Esophagus muscularis mucosa (tissue), 4 donors: ENCODE data around the gene H6PD. TPM values are rescaled to one million over a fixed set of nuclear protein-coding genes. Genes with fewer than 3 reads are reported as not detected.

Experiments
- DNase-seq: peaks from one replicate; pipeline ENCODE4 v3.0.0-alpha.2; 2017; ENCODE audit errors: extremely low spot score
- H3K27ac ChIP-seq, 4 donors: fragments of 200-600 bp; sonication (generic); replicated peaks in 1 of 4; 1 replicate in 3 of 4; 2 replicates in 1 of 4; pipeline ENCODE4 v1.5.1; 2016 to 2019; ENCODE audit warnings: mild to moderate bottlenecking in 1 of 4
- H3K27me3 ChIP-seq, 4 donors: fragments of 200-600 bp; sonication (generic); one replicate each; pipeline versions ENCODE4 v1.5.1 to v1.6.0; 2016 to 2019
- H3K36me3 ChIP-seq, 4 donors: fragments of 200-600 bp; sonication (generic); one replicate each; pipeline ENCODE4 v1.5.1; 2016 to 2019
- H3K4me1 ChIP-seq, 4 donors: fragments of 200-600 bp; sonication (generic); one replicate each; pipeline ENCODE4 v1.5.1; 2016 to 2019
- H3K4me3 ChIP-seq, 4 donors: fragments of 200-600 bp; sonication (generic); 1 replicate in 2 of 4; 2 replicates in 2 of 4; pipeline ENCODE4 v1.5.1; 2016 to 2019; ENCODE audit warnings: mild to moderate bottlenecking in 4 of 4, moderate library complexity in 1 of 4
- H3K9me3 ChIP-seq, 4 donors: fragments of 200-600 bp; sonication (generic); 1 replicate in 3 of 4; 2 replicates in 1 of 4; pipeline ENCODE4 v1.5.1; 2016 to 2019
- EP300 ChIP-seq: sonication (generic); formaldehyde crosslinking; IDR thresholded peaks from one replicate; pipeline ENCODE4 v1.6.1; 2017; ENCODE audit warnings: antibody characterized with exemption
- POLR2A ChIP-seq: fragments of 450-650 bp; IDR thresholded peaks from one replicate; pipeline ENCODE4 v1.6.1; 2017; ENCODE audit warnings: antibody characterized with exemption, moderate library complexity, mild to moderate bottlenecking, low read depth
- POLR2AphosphoS5 ChIP-seq, 2 donors: sonication (generic); formaldehyde crosslinking; IDR thresholded peaks; one replicate each; pipeline ENCODE4 v1.6.1; 2017; ENCODE audit warnings: antibody characterized with exemption in 2 of 2
- WGBS: methylation state at CpG from one replicate; pipeline ENCODE4 v1.1.5; 2018; 5-methylcytosine and 5-hydroxymethylcytosine counted together
- intact Hi-C: fragments of 100-400 bp; cut with DNase I; formaldehyde crosslinking; loops from one replicate; pipeline ENCODE4 v1.15.1; 2023
- total RNA-seq, 4 donors: library from RNA; depleted of rRNA; stranded (reverse); fragments of >200 nt; gene quantifications; one replicate each; pipeline versions ENCODE4 v1.1.0 to v1.2.1, GENCODE V29; 2016
- TF ChIP-seq, protein P1 (sequence below), 3 experiments: fragments of 200-600 bp in 2 of 3; fragments of 450-650 bp in 1 of 3; sonication (generic) in 2 of 3; IDR thresholded peaks; one replicate each; pipeline ENCODE4 v1.5.1; 2017 to 2019; ENCODE audit warnings: antibody characterized with exemption in 3 of 3, mild to moderate bottlenecking in 2 of 3, moderate library complexity in 1 of 3

The H6PD gene
- total RNA-seq, 4 donors from 2014 or later: 31.1 to 54.4 (median 38.4) TPM

DNA sequence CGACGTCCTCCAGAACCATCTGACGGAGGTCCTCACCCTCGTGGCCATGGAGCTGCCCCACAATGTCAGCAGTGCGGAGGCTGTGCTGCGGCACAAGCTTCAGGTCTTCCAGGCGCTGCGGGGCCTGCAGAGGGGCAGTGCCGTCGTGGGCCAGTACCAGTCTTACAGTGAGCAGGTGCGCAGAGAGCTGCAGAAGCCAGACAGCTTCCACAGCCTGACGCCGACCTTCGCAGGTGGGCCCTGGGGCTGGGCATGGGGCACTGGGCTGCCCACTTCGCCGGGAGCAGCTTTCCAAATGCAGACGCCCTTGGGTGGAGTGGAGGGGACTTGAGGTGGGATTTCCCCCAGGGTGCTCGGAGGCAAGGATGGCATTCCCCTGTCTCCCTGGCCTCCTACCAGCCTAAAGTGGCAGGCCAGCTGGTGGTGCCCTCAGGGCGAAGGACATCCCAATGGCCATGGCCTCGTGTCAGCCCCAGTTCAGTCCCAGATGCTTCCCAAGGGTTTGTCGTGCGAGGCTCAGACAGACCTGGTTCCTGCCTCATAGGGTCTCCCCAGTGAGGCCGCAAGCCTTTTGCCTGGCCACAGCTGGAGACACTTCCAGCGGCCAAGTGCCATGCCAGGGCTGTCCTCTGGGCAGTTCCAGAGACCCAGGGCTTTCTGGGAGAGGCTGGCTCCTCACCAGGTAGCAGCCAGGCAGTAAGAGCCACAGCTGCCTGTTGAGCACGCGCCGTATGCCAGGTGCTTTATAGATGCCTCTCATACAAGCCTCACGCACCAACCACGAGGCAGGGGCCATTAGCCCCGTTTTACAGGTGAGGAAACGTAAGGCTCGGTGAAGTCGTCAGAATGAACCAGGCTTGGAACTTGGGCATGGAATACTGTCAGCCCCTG is 27.8 kb downstream of the H6PD start:
- H3K36me3 ChIP-seq: peaks cover 30 to 59% (median 53%) of the 10 kb centered on the region in 4 donors
- TF ChIP-seq POLR2A (no peak), EP300 (no peak), POLR2AphosphoS5 (IDR thresholded peaks at IDR 0.05) (no peak)
- TF ChIP-seq, protein P1, sequence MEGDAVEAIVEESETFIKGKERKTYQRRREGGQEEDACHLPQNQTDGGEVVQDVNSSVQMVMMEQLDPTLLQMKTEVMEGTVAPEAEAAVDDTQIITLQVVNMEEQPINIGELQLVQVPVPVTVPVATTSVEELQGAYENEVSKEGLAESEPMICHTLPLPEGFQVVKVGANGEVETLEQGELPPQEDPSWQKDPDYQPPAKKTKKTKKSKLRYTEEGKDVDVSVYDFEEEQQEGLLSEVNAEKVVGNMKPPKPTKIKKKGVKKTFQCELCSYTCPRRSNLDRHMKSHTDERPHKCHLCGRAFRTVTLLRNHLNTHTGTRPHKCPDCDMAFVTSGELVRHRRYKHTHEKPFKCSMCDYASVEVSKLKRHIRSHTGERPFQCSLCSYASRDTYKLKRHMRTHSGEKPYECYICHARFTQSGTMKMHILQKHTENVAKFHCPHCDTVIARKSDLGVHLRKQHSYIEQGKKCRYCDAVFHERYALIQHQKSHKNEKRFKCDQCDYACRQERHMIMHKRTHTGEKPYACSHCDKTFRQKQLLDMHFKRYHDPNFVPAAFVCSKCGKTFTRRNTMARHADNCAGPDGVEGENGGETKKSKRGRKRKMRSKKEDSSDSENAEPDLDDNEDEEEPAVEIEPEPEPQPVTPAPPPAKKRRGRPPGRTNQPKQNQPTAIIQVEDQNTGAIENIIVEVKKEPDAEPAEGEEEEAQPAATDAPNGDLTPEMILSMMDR (IDR thresholded peaks at IDR 0.05): no peak
- no peak for DNase-seq
- no peak overlapping the region for H3K27ac ChIP-seq
- peaks cover 10 to 26% (median 23%) of the 10 kb centered on the region in 4 donors for H3K4me1 ChIP-seq
- no peaks in the 10 kb centered on the region for H3K9me3 ChIP-seq
- H3K4me3 ChIP-seq: no peak overlapping the region
- intact Hi-C loops: no loop called here
- 90% methylated on average over 21 of the region's 33 CpGs for WGBS
- no peaks in the 10 kb centered on the region for H3K27me3 ChIP-seq

DNA sequence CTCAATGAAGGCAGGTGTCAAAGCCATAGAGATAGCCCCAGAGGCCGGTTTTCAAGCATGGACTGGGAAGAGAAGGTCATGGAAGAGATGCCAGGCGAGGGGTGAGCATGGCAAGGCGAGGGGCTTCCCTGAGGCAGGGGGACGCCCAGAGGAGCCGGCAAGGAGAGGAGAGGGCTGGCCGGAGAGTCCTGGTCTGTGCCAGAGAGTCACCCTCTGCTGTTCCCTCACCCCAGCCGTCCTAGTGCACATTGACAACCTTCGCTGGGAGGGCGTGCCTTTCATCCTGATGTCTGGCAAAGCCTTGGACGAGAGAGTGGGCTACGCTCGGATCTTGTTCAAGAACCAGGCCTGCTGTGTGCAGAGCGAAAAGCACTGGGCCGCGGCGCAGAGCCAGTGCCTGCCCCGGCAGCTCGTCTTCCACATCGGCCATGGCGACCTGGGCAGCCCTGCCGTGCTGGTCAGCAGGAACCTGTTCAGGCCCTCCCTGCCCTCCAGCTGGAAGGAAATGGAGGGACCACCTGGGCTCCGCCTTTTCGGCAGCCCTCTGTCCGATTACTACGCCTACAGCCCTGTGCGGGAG is 28.8 kb downstream of the H6PD start:
- no peak for DNase-seq
- TF ChIP-seq, protein P1 (IDR thresholded peaks at IDR 0.05): no peak
- TF ChIP-seq POLR2AphosphoS5 (IDR thresholded peaks at IDR 0.05): no peak
- no peak for TF ChIP-seq EP300
- TF ChIP-seq POLR2A: no peak
- Histone ChIP-seq H3K4me3 (no peak overlapping the region), H3K27me3 (no peaks in the 10 kb centered on the region), H3K27ac (no peak overlapping the region), H3K9me3 (no peaks in the 10 kb centered on the region), H3K36me3 (peaks cover 30 to 59% (median 54%) of the 10 kb centered on the region in 4 donors), H3K4me1 (peaks cover 10 to 29% (median 22%) of the 10 kb centered on the region in 4 donors)
- 87% methylated on average over 9 of the region's 26 CpGs for WGBS
- intact Hi-C loops: no loop called here

DNA sequence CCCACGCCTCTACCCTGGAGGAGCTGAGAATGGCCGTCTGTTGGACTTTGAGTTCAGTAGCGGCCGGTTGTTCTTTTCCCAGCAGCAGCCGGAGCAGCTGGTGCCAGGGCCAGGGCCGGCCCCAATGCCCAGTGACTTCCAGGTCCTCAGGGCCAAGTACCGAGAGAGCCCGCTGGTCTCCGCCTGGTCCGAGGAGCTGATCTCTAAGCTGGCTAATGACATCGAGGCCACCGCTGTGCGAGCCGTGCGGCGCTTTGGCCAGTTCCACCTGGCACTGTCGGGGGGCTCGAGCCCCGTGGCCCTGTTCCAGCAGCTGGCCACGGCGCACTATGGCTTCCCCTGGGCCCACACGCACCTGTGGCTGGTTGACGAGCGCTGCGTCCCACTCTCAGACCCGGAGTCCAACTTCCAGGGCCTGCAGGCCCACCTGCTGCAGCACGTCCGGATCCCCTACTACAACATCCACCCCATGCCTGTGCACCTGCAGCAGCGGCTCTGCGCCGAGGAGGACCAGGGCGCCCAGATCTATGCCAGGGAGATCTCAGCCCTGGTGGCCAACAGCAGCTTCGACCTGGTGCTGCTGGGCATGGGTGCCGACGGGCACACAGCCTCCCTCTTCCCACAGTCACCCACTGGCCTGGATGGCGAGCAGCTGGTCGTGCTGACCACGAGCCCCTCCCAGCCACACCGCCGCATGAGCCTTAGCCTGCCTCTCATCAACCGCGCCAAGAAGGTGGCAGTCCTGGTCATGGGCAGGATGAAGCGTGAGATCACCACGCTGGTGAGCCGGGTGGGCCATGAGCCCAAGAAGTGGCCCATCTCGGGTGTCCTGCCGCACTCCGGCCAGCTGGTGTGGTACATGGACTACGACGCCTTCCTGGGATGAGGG is 29.7 kb downstream of the H6PD start:
- Histone ChIP-seq H3K36me3 (peaks cover 30 to 64% (median 59%) of the 10 kb centered on the region in 4 donors), H3K27me3 (no peaks in the 10 kb centered on the region), H3K9me3 (no peaks in the 10 kb centered on the region), H3K4me1 (peaks cover 10 to 29% (median 22%) of the 10 kb centered on the region in 4 donors), H3K27ac (no peak overlapping the region), H3K4me3 (no peak overlapping the region)
- DNase-seq: no peak
- TF ChIP-seq, protein P1 (IDR thresholded peaks at IDR 0.05): no peak
- TF ChIP-seq POLR2AphosphoS5 (IDR thresholded peaks at IDR 0.05): no peak
- TF ChIP-seq EP300: no peak
- no peak for TF ChIP-seq POLR2A
- 96% methylated on average over 18 of the region's 50 CpGs for WGBS
- intact Hi-C loops: no loop called here

DNA sequence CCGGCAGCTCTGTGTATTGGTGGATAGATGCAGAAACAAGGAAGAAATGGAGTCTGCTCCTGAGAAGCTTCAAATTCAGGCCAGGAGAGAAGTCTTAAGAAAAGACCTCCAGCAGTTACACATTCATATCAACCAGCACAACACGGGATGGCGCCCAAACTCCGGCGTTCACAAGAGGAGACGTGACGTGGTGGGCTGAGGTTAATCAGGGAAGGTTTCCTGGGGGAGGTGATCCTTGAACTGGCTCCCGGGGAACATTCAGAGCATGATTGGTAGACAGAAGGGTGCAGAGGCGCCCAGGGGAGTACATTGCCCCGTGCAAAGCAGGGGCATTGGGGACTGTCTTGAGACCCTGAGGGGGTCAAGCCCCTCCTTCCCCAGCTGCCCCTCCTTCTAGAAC is 30.5 kb downstream of the H6PD start:
- WGBS: 92% methylated on average over 10 of the region's 10 CpGs
- intact Hi-C loops: no loop called here

More for the DNA sequence above, 30.5 kb downstream of the H6PD start:
- TF ChIP-seq, protein P1 (IDR thresholded peaks at IDR 0.05): no peak
- no peak for TF ChIP-seq EP300
- TF ChIP-seq POLR2A: no peak
- TF ChIP-seq POLR2AphosphoS5 (IDR thresholded peaks at IDR 0.05): no peak
- H3K27me3 ChIP-seq: no peaks in the 10 kb centered on the region
- no peak for DNase-seq
- H3K4me1 ChIP-seq: peaks cover 14 to 30% (median 23%) of the 10 kb centered on the region in 4 donors
- H3K27ac ChIP-seq: no peak overlapping the region
- H3K4me3 ChIP-seq: no peak overlapping the region
- H3K9me3 ChIP-seq: no peaks in the 10 kb centered on the region
- peaks cover 30 to 72% (median 63%) of the 10 kb centered on the region in 4 donors for H3K36me3 ChIP-seq
